Stimulated activated naive CD8-positive, alpha-beta T cell treated with anti-CD3 and anti-CD28 coated beads, Interleukin-15, Interleukin-2, amounts not matched to agents 100 ng/mL and 50 ng/mL, for 24 hours (primary cell): Measurements from ENCODE around the gene GINS2.

ENCODE experiments used
- H3K27ac Mint-ChIP-seq: one replicate; pipeline ENCODE4 v1.8.0; 2021; ENCODE audit warnings: mild to moderate bottlenecking, mixed read lengths
- H3K27me3 Mint-ChIP-seq: one replicate; pipeline ENCODE4 v1.8.0; 2021; ENCODE audit warnings: mixed read lengths
- H3K36me3 Mint-ChIP-seq: one replicate; pipeline ENCODE4 v1.8.0; 2021; ENCODE audit warnings: low read depth, mixed read lengths
- H3K4me1 Mint-ChIP-seq: one replicate; pipeline ENCODE4 v1.8.0; 2021; ENCODE audit warnings: low read depth, mixed read lengths
- H3K4me3 Mint-ChIP-seq: one replicate; pipeline ENCODE4 v1.8.0; 2021; ENCODE audit warnings: mild to moderate bottlenecking, mixed read lengths
- H3K9me3 Mint-ChIP-seq: one replicate; pipeline ENCODE4 v1.8.0; 2021; ENCODE audit warnings: mixed read lengths

Gene GINS2

GRCh38 chr16:85688586-85689284, at the start of gene GINS2:
Gene GINS2 (minus strand): TSS chr16:85688954. CDS start chr16:85688898, 56 bp downstream.
- Mint-ChIP-seq H3K4me1 (peaks cover 16% of the 10 kb centered on the region), H3K36me3 (peaks cover 26% of the 10 kb centered on the region), H3K9me3 (no peaks in the 10 kb centered on the region), H3K27ac (peak within 1 kb of the TSS; percentile 89), H3K4me3 (peak within 1 kb of the TSS; percentile 87), H3K27me3 (peaks cover 4% of the 10 kb centered on the region)

- peaks cover 21% of the 10 kb centered on the region for H3K4me1 Mint-ChIP-seq
- H3K4me3 Mint-ChIP-seq = no peak overlapping the region
- H3K9me3 Mint-ChIP-seq = no peaks in the 10 kb centered on the region
- H3K27ac Mint-ChIP-seq = no peak overlapping the region
- no peaks in the 10 kb centered on the region for H3K27me3 Mint-ChIP-seq
- no peaks in the 10 kb centered on the region for H3K36me3 Mint-ChIP-seq
These were observed 48.2 kb upstream of the GINS2 start for GRCh38 chr16:85736921-85737320.

- Mint-ChIP-seq H3K27ac (peak overlapping the region; percentile 19), H3K36me3 (no peaks in the 10 kb centered on the region), H3K4me1 (peaks cover 21% of the 10 kb centered on the region), H3K4me3 (no peak overlapping the region), H3K9me3 (no peaks in the 10 kb centered on the region), H3K27me3 (no peaks in the 10 kb centered on the region)
These were observed 47.2 kb upstream of the GINS2 start for GRCh38 chr16:85735946-85736345.

- no peak overlapping the region for H3K4me3 Mint-ChIP-seq
- H3K27me3 Mint-ChIP-seq = no peaks in the 10 kb centered on the region
- H3K36me3 Mint-ChIP-seq = no peaks in the 10 kb centered on the region
- H3K27ac Mint-ChIP-seq = peak overlapping the region; percentile 31
- H3K4me1 Mint-ChIP-seq = peaks cover 21% of the 10 kb centered on the region
- H3K9me3 Mint-ChIP-seq = no peaks in the 10 kb centered on the region
These were observed 46.5 kb upstream of the GINS2 start for GRCh38 chr16:85735225-85735635.

- Mint-ChIP-seq H3K36me3 (no peaks in the 10 kb centered on the region), H3K27me3 (no peaks in the 10 kb centered on the region), H3K4me3 (no peak overlapping the region), H3K9me3 (no peaks in the 10 kb centered on the region), H3K27ac (peak overlapping the region; percentile 31), H3K4me1 (peaks cover 23% of the 10 kb centered on the region)
These were observed 45.7 kb upstream of the GINS2 start for GRCh38 chr16:85734311-85735017.

- H3K4me1 Mint-ChIP-seq = peaks cover 24% of the 10 kb centered on the region
- H3K36me3 Mint-ChIP-seq = no peaks in the 10 kb centered on the region
- no peaks in the 10 kb centered on the region for H3K9me3 Mint-ChIP-seq
- H3K4me3 Mint-ChIP-seq = no peak overlapping the region
- H3K27ac Mint-ChIP-seq = no peak overlapping the region
- H3K27me3 Mint-ChIP-seq = no peaks in the 10 kb centered on the region
These were observed 45.1 kb upstream of the GINS2 start for GRCh38 chr16:85733839-85734170.

GRCh38 chr16:85733155-85733838, 44.5 kb upstream of the GINS2 start:
- H3K27ac Mint-ChIP-seq = no peak overlapping the region

GRCh38 chr16:85731179-85731578, 42.4 kb upstream of the GINS2 start:
- H3K27me3 Mint-ChIP-seq = no peaks in the 10 kb centered on the region
- H3K27ac Mint-ChIP-seq = no peak overlapping the region
- no peaks in the 10 kb centered on the region for H3K36me3 Mint-ChIP-seq
- H3K4me1 Mint-ChIP-seq = peaks cover 22% of the 10 kb centered on the region
- no peak overlapping the region for H3K4me3 Mint-ChIP-seq
- H3K9me3 Mint-ChIP-seq = no peaks in the 10 kb centered on the region

More at GRCh38 chr16:85733155-85733838, 44.5 kb upstream of the GINS2 start:
- no peaks in the 10 kb centered on the region for H3K9me3 Mint-ChIP-seq
- no peaks in the 10 kb centered on the region for H3K27me3 Mint-ChIP-seq
- no peaks in the 10 kb centered on the region for H3K36me3 Mint-ChIP-seq
- peaks cover 24% of the 10 kb centered on the region for H3K4me1 Mint-ChIP-seq
- no peak overlapping the region for H3K4me3 Mint-ChIP-seq

GRCh38 chr16:85730186-85730465, 41.4 kb upstream of the GINS2 start:
- H3K27me3 Mint-ChIP-seq = no peaks in the 10 kb centered on the region
- H3K4me1 Mint-ChIP-seq = peaks cover 12% of the 10 kb centered on the region
- no peaks in the 10 kb centered on the region for H3K9me3 Mint-ChIP-seq
- H3K4me3 Mint-ChIP-seq = no peak overlapping the region
- H3K36me3 Mint-ChIP-seq = no peaks in the 10 kb centered on the region
- H3K27ac Mint-ChIP-seq = no peak overlapping the region

GRCh38 chr16:85729452-85730185, 40.9 kb upstream of the GINS2 start:
- Mint-ChIP-seq H3K4me1 (peaks cover 7% of the 10 kb centered on the region), H3K27me3 (no peaks in the 10 kb centered on the region), H3K9me3 (no peaks in the 10 kb centered on the region), H3K27ac (no peak overlapping the region), H3K4me3 (no peak overlapping the region), H3K36me3 (no peaks in the 10 kb centered on the region)

- no peak overlapping the region for H3K27ac Mint-ChIP-seq
- no peaks in the 10 kb centered on the region for H3K9me3 Mint-ChIP-seq
- H3K27me3 Mint-ChIP-seq = no peaks in the 10 kb centered on the region
- H3K4me3 Mint-ChIP-seq = no peak overlapping the region
- peaks cover 4% of the 10 kb centered on the region for H3K36me3 Mint-ChIP-seq
- H3K4me1 Mint-ChIP-seq = peaks cover 7% of the 10 kb centered on the region
These were observed 40.1 kb upstream of the GINS2 start for GRCh38 chr16:85728879-85729278.

- Mint-ChIP-seq H3K27ac (no peak overlapping the region), H3K4me3 (no peak overlapping the region), H3K4me1 (peaks cover 3% of the 10 kb centered on the region), H3K9me3 (no peaks in the 10 kb centered on the region), H3K27me3 (no peaks in the 10 kb centered on the region), H3K36me3 (peaks cover 4% of the 10 kb centered on the region)
These were observed 36.2 kb upstream of the GINS2 start for GRCh38 chr16:85724936-85725335.

GRCh38 chr16:85724126-85724879, 35.5 kb upstream of the GINS2 start:
- H3K4me3 Mint-ChIP-seq = no peak overlapping the region
- peaks cover 4% of the 10 kb centered on the region for H3K36me3 Mint-ChIP-seq
- H3K27ac Mint-ChIP-seq = peak overlapping the region; percentile 8

GRCh38 chr16:85722128-85722893, 33.6 kb upstream of the GINS2 start:
- Mint-ChIP-seq H3K4me3 (no peak overlapping the region), H3K4me1 (peaks cover 5% of the 10 kb centered on the region), H3K36me3 (peaks cover 4% of the 10 kb centered on the region), H3K27ac (no peak overlapping the region), H3K27me3 (no peaks in the 10 kb centered on the region), H3K9me3 (no peaks in the 10 kb centered on the region)

More at GRCh38 chr16:85724126-85724879, 35.5 kb upstream of the GINS2 start:
- Mint-ChIP-seq H3K4me1 (no peaks in the 10 kb centered on the region), H3K9me3 (no peaks in the 10 kb centered on the region), H3K27me3 (no peaks in the 10 kb centered on the region)
